Measurements from ENCODE around the gene PSD2.

The PSD2 gene

DNA sequence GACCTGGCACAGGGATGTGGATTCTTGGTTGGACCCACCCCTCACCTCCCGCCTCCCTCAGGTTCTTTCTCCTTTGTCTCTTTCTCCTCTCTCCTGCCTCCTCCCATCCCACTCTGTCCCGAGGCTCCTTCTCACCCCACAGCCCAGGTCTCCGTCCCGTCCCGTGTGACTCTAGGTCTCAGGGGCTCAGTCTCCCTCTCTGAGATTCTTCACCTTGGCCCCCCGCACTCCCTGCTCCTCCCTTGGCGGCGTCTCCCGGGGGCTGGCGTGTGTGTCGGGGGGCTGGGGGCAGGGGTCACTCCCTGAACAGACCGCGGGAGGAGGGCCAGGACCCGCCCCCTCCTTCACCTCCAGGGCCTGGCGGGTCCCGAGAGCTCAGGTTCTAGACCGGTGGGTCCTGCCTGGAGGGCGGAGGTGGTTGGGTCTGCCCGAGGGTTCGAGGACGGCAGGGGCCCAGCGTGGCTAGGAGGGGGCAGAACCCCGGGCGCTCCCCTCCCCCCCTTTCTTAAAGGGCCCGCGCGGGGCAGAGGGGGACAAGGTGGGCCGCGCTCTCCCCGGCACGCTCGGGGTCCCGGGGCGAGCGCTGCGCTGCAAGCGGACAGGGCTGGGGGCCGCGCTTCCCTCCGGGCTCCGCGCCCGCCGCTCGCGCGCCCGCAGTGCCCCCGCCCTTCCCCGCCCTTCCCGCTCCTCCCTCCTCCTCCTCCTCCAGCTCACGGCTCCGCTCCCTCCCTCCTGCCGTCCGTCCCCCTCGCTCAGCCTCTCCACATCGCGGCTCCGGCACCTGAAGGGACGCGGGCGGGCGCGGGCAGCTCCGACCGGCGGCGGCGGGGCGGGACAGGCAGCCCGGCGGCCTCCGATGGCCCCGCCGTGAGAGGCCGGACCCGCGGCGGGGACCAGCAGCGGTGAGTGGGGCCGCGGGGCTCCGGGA is at the start of gene PSD2:
TSS of gene PSD2 (plus strand) at position 735 of the 928 bp plus-strand sequence. CDS start 13,633 bp downstream, outside the sequence.
- DNase-seq = no peak

DNA sequence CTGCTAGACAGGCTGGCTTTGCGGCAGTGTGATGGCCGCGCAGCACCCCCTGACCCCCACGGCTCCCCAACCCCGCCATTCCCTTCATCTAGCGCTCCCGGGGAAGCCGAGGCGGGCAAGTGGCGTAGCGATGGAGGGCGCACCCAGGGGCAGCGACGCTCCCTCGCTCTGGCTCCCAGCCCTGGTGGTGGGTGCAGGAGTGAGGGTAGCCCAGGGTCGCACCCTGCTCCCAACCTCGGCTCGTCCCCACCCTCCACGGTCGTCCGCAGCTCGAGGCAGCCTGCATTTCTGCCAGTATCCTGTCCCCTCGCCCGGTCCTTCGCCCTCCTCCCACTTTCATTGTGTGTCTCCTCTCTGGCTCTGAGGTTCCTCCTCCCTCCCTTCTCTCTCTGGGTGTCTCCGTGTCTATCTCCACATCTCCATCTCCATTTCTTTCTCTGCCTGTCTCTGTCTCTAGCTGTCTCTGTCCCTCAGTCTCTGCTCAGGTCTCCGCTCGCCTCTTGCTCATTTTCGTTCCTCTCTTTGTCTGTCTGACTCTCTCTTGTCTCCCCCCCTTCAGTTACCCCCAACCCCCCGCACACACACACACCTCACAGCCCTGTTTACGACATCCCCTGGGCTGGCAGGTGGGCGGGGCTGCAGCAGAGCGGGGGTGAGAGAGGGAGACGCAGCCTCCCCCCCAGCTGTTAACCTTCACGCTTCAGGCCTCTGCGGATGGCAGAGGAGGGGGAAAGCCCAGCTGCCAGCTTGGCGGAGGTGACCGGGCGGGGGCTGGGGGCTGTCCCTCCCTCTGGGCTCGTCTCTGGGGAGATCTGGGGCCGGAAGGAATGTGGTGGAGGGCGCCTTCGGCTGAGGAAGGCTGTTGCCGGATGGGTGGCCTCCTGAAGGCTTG is 48.7 kb upstream of the PSD2 start:
- no peak for DNase-seq

- no peak for DNase-seq
Measured at GRCh38 chr5:139747583-139748504, 47.8 kb upstream of the PSD2 start.

DNA sequence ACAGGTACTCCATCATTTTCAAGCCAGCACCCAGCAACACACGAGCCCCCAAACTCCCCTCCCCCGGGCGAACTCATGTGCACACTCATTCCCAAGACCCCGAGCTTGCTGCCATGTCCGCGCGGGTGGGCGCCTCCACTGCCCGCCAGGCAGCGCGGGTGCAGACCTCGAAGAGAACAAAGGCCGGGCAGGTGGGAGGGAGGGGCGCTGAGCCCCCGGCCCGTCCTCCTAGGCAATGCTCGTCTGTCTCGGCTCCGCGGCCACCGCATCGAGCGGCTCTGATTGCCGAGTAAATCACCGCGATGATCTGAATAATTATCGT is 47.1 kb upstream of the PSD2 start:
- no peak for DNase-seq

GRCh38 chr5:139749242-139749641 is 46.4 kb upstream of the PSD2 start:
- no peak for DNase-seq

DNA sequence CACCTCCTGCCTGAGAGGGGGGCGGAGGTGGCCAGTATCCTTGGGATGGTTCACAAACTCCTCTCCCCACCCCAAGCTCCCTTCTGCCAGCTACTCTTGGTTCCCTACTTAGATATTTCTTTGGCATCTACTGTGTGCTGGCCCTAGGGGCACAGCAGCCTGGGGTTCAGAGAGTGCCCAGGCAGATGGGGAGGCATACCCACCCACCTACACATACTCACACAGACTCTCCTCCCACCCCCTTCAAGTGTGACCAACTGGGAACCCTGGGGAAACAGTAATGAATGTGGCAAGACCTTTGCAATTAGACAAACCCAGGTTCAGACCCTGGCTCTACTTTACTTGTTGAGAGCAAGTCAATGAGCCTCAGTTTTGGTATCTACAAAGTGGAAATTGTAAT is 44.4 kb upstream of the PSD2 start:
- DNase-seq = no peak

GRCh38 chr5:139752506-139753473 is 42.8 kb upstream of the PSD2 start:
- DNase-seq = no peak

- no peak for DNase-seq
Measured at GRCh38 chr5:139755892-139756671, 39.5 kb upstream of the PSD2 start.

- DNase-seq = no peak
Measured at GRCh38 chr5:139756971-139757370, 38.6 kb upstream of the PSD2 start.

DNA sequence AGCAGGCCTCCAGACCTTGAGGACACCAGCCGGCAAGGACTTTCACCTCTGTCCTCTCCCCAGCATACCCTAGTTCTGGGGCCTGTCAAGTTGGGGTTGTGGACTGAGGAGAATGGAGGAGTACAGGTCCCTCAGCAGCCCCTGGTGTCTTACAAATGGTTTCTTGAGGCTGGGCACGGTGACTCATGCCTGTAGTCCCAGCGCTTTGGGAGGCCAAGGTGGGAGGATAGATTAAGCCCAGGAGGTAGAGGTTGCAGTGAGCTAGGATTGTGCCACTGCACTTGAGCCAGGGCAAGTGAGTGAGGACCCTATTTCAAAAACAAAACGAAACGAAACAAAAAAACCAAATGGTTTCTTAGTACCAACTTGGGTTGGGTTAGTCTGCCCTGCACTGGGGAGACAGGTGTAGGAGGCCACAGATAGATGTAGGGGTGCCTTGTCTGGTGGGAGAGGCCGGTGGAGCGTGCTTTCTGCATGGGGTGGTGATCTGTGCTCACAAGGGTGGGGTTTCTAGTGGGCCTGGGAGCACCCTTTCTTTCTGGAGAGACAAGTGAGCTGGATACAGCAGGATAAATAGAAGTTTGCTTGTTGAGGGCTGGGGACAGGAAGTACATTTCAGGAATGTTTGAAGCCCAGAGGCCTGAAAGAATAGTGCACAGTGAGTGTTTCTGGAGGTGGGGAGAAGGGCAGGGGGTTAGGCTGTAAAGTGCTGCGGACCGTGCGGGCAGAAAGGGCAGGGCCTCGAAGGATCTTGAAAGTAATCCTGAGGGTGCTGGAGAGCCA is 37.7 kb upstream of the PSD2 start:
- DNase-seq = no peak

DNA sequence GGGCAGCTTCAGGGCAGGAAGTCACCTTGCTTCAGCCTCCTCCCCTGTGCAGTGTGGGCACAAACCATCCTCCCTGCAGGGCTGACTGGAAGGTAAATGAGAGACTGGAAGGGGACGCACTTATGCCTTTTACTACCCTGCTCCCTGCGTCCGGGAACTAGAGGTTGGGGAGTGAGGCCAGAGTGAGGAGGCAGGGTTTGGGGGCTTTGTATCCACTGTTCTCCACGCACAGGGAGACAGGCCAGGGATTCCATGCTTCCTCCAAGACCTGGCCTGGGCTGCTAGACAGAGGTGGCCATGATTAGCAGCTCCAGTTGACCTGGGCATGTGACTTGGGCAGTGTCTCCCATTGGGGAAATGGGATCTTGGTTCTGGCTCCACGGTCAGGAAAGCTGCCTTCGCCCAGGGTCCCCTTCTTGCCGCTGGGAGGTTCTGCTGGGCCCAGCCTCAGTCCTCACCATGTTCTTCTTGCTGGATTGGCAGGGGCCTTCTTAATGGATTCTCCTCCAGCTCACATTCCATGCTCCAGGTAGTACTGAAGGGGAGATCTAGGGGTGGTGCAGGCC is 37.0 kb upstream of the PSD2 start:
- no peak for DNase-seq

DNA sequence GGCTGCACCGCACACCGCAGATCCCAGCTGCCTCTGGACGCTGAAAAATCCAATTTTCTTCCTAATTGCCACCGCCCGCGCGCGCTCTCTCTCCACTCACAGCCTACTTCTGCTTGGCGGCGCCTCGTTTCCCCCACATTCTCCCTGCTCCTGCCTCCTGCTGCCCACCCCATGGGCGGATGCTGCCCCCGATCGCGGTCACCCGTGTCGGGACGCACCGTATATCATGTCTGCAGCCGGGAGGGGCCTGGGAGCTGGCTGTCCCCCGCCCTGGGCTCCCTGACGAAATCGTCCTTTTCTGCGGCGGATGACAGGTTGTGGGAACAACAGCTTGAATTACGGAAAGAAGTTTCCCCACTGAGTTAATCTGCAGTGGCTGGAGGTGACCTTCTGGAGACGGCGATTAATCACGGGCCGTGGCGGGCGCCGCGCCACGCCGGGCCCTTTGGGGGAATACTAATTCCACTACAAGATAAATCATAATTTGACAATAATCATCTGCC is 36.3 kb upstream of the PSD2 start:
- DNase-seq = no peak

DNA sequence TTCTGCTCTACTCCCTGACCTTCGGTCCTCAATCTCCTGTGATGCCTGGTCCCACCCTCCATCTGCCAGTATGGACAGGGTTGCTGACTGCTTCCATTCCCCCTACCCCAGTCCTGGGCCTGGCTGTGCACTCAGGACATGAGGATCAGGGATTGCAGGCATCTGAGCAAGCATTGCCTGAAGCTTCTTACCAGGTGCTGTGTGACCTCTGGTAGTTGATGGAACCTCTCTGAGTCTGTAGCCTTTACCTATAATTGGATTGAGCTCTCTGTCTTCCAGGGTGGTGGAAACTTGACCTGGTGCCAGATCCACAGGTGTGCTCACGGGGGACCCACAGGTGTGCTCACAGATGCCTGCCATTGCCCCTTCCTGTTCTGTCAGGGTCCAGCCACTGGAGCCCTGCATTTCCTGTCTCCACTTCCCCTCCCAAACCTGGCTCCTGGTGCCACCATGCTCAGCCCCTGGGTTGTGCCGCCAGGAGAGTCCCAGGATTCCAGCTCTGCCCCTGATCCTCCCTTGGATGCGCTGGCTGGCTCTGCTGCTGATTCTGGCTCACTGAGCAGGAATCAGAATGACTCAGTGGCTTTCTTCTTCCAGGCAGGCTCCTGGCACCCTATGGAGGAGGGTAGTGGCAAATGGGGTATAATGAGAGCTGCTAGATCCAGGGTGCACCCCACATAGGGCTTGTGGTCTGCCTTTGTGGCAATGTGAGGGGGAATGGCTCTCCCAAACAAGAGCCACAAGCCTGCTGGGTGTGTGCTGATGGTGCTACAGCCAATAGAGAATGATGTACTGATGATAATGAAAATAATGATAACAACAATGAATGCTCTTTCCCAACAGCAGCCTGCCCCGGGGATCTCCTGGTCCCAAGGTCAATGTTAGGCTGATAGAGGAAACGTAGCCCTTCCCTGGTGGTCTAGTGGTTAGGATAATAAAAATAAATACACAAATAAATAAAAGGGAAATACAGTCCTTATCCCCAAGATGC is 35.2 kb upstream of the PSD2 start:
- DNase-seq = no peak

GRCh38 chr5:139761057-139761450 is 34.6 kb upstream of the PSD2 start:
- DNase-seq = no peak

DNA sequence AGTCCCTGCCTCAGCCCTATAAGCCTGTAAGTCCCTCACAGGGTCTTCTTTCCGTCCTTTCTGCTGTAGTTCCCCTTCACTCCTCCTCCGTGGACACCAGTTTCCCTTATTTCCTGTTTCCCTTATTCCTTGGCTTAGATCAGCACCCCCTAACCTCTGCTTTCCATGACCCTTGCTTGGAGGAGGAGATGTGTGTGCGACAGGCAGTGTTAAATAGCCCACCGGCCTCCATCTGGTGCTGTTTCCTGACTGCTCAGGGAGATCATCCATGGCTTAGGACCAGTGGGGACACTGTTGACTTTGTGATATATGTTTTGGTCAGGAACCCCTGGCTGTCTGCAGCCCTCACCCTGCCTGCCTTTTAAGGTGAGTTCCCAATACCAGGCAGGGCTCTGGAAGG is 34.1 kb upstream of the PSD2 start:
- no peak for DNase-seq

DNA sequence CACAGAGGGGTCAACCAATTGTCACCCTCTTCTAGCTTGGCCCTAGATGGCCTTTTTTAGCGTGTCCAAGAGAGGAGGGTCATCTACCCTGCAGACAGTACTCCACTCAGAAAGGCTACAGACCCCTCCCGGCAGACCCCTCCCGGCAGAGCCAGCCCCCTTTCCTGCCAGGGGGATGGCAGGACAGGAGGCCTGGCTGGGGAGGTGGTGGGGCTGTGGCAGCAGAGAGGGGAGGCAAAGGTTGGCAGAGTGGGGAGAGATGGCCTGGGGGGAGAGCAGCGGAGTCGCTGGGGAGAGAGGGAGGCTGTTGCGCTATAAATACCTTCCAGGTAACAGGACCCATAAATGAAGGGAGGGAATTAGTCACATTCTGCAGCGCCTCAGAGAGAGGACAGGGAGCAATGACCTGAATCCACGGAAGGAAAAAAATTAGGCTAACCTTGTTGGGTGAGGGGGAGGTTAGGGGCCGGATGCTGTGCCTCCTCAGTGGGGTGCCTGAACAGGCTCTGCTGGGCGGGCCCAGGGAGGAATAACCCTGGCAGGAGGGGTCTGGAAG is 32.9 kb upstream of the PSD2 start:
- DNase-seq = no peak

DNA sequence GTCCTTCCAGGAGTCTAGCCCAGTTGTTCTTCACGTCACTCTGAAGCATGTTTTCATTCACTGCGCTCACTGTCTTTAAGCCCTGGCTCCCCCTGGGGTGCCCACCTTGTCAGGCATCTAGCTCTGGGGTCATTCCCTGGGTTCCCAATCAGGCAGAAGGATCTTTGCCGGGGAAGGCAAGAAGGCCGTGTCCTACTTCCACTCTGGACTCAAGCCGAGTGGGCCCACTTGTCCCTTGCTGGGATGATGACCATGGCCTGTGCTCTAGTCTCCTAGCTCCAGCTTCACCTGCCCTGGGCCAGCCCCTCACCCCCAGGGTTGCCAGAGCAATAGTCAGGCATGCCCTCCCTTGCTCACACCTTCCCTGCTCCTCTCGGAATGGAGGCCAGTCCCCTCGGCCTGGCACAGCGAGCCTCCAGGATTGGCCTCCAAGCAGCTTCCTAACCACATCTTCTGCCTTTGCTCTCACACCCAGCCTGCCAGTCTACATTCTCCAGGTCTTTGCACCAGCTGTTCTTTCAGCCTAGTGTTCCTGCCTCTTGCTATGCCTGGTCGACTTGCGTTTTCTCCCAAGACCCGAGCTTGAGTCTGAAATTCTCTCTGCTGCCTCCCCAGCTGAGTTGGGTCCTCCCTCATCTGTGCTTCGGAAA is 32.2 kb upstream of the PSD2 start:
- DNase-seq = no peak

All from DMS153 (cell line).